Kidney (tissue), 14 donors: ENCODE results near the gene ACP2. TPM values are rescaled to one million over a fixed set of nuclear protein-coding genes. Genes with fewer than 3 reads are reported as not detected.

Source experiments
- DNase-seq, 5 donors: peaks; one replicate each; pipeline ENCODE4 v3.0.0-alpha.2; 2013 to 2020
- FAIRE-seq: peaks from 2 replicates; lab custom pipeline; 2012; peaks lifted over from hg19 to GRCh38; lab: Jason Lieb, UNC
- H3K27ac ChIP-seq, 2 donors: one replicate each; pipeline ENCODE4 v1.7.0; 2013; ENCODE audit warnings: low read depth in 2 of 2, low read length in 2 of 2, inconsistent platforms in 1 of 2
- H3K27me3 ChIP-seq: one replicate; pipeline ENCODE4 v1.7.1; 2013; ENCODE audit warnings: low read length, inconsistent platforms; ENCODE audit not compliant: control insufficient read depth, insufficient read depth
- H3K36me3 ChIP-seq, 3 donors: one replicate each; pipeline versions ENCODE4 v1.7.0 to v1.7.1; 2013; ENCODE audit warnings: low read length in 3 of 3, control low read depth in 1 of 3, inconsistent platforms in 1 of 3; ENCODE audit not compliant: insufficient read depth in 3 of 3, control insufficient read depth in 2 of 3
- H3K4me1 ChIP-seq, 3 donors: one replicate each; pipeline versions ENCODE4 v1.7.0 to v1.7.1; 2013; ENCODE audit warnings: low read length in 3 of 3, inconsistent platforms in 1 of 3, low read depth in 1 of 3; ENCODE audit not compliant: control insufficient read depth in 2 of 3, insufficient read depth in 2 of 3
- H3K4me3 ChIP-seq, 3 donors: one replicate each; pipeline versions ENCODE4 v1.7.0 to v1.8.1; 2013; ENCODE audit warnings: low read length in 3 of 3, control low read depth in 1 of 3, inconsistent platforms in 1 of 3
- H3K9ac ChIP-seq, 3 donors: one replicate each; pipeline versions ENCODE4 v1.7.0 to v1.7.1; 2013; ENCODE audit warnings: low read length in 3 of 3, control low read depth in 1 of 3, inconsistent platforms in 1 of 3
- H3K9me3 ChIP-seq, 3 donors: one replicate each; pipeline versions ENCODE4 v1.7.0 to v1.7.1; 2013; ENCODE audit warnings: low read length in 3 of 3, control low read depth in 1 of 3, inconsistent platforms in 1 of 3; ENCODE audit not compliant: control insufficient read depth in 2 of 3, insufficient read depth in 1 of 3
- intact Hi-C: fragments of 100-400 bp; cut with DNase I; formaldehyde crosslinking; loops from one replicate; pipeline ENCODE4 v1.11.1; 2022
- polyA plus RNA-seq: library from polyadenylated mRNA; stranded (reverse); fragments of 350-450 nt; fragmentation: Illumina TruSeq; extraction: RNeasy Lipid Tissue Mini Kit (QIAGEN cat#74804); gene quantifications from one replicate; pipeline ENCODE4 v1.2.3, GENCODE V29; 2014; ENCODE audit warnings: low read depth, low replicate concordance; ENCODE audit not compliant: insufficient read depth
- total RNA-seq: library from RNA; stranded (reverse); fragmentation: NEBNext Ultra II Directional; extraction: Animal tissue kit (Norgen Biotek cat#: 25700); gene quantifications from one replicate; pipeline ENCODE4 v1.2.1, GENCODE V29; 2021
- TF ChIP-seq, protein P1 (sequence below): IDR thresholded peaks from 3 replicates; pipeline ENCODE4 v1.5.1; 2012; ENCODE audit warnings: mild to moderate bottlenecking, moderate library complexity, borderline replicate concordance; ENCODE audit not compliant: insufficient read depth; ENCODE audit errors: extremely low read depth
- donor health status: control.
- donor health status: control.
- donor health status: control.
- donor health status: control.
- donor health status: control.
- donor health status: DM: yes; HTN: yes; CAD: no.
- donor health status: Normal renal cell carcinoma (clear cell type).

Gene ACP2
- total and polyA plus RNA-seq, 2 donors from 2014 or later, result 45.1 to 72.7 TPM

DNA sequence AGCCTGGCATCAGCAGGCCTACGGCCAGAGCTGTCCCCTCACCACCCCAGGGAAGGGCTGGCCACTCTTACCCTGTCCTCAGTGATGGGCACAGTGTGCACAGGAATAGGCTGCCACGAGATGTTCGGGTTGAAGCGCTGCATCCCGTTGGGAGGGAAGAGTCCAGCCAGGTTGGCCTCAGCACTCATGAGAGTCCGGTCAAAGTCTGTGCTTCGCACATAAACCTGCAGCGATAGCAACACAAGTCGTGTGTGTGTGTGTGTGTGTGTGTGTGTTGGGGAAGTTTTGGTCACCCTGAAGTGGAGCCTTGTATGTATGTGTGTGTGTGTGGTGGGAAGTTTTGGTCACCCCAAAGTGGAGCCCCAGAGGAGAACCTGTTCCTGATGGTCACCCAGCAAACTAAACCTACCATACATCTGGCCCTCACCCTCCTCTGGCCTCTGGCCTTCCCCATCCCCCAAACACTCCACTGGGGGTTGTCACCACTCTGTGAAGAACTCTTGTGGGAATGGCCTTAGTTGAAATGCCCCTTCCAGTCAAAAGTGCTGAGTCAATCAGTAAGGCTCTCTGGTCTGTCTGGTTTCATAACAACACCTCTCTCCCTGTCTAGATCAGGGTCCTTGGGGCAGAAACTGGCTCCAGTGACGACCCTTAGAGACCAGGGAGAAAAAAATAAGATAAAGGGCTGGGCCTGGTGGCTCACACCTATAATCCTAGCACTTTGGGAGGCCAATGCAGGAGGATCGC lies 2.8 kb downstream of the ACP2 start:
- H3K36me3 ChIP-seq, result peaks cover 10 to 39% (median 36%) of the 10 kb centered on the region in 3 donors
- intact Hi-C loops, result no loop called here
- peak overlapping the region in 1 of 2 donors; percentile 16 for H3K27ac ChIP-seq
- H3K9me3 ChIP-seq, result no peaks in the 10 kb centered on the region
- no peak for DNase-seq
- peaks cover 2 to 21% (median 9%) of the 10 kb centered on the region in 3 donors for H3K4me1 ChIP-seq
- no peak overlapping the region for H3K9ac ChIP-seq
- TF ChIP-seq, protein P1, sequence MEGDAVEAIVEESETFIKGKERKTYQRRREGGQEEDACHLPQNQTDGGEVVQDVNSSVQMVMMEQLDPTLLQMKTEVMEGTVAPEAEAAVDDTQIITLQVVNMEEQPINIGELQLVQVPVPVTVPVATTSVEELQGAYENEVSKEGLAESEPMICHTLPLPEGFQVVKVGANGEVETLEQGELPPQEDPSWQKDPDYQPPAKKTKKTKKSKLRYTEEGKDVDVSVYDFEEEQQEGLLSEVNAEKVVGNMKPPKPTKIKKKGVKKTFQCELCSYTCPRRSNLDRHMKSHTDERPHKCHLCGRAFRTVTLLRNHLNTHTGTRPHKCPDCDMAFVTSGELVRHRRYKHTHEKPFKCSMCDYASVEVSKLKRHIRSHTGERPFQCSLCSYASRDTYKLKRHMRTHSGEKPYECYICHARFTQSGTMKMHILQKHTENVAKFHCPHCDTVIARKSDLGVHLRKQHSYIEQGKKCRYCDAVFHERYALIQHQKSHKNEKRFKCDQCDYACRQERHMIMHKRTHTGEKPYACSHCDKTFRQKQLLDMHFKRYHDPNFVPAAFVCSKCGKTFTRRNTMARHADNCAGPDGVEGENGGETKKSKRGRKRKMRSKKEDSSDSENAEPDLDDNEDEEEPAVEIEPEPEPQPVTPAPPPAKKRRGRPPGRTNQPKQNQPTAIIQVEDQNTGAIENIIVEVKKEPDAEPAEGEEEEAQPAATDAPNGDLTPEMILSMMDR, result no peak
- H3K27me3 ChIP-seq, result no peaks in the 10 kb centered on the region
- no peak overlapping the region for H3K4me3 ChIP-seq
- FAIRE-seq, result no peak

DNA sequence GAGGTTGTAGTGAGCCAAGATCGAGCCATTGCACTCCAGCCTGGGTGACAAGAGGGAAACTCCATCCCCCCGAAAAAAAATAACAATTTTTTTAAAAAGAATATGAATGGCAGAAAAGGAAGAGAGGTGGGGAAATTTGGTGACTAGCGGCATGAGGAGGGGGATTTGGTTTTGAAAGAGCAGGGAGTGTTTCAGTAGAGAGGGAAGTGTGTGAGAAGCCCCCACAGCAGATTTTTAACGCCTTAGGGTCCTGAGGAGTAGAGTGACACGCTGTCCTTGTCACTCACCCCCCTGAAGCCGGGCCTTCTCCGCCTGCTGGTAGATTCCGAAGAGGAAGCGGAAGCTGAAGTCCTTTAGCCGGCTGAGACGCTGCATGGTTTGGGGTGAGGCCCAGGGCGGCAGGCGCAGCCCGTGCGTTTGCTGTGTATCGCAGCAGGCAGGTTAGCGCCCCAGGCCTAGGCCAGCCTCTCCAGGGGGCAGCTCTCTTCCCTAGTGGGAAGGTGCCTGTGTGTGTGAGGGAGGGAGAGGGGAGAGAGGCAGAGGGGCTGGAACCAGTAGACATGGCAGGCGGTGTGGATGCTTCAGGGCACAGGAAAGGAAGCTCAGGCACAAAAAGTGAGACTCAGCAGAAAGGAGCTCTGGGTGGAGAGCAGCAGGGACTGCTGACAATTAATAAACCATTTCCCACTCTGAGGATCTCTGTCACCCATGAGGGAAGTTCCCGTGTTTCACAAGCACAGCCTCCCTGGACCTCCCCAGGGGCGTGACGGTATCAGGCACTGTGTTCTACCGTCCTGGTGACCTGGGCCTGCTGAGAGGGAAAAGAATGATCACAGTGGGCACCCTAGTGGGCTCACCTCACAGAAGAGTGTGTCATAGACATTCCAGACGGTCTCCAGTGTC lies 3.9 kb downstream of the ACP2 start:
- peaks cover 2 to 21% (median 9%) of the 10 kb centered on the region in 3 donors for H3K4me1 ChIP-seq
- TF ChIP-seq, protein P1, result no peak
- H3K27ac ChIP-seq, result no peak overlapping the region
- no peak overlapping the region for H3K9ac ChIP-seq
- no peak overlapping the region for H3K4me3 ChIP-seq
- intact Hi-C loops, result no loop called here
- no peak for FAIRE-seq
- no peaks in the 10 kb centered on the region for H3K27me3 ChIP-seq
- H3K36me3 ChIP-seq, result peaks cover 10 to 45% (median 38%) of the 10 kb centered on the region in 3 donors
- H3K9me3 ChIP-seq, result no peaks in the 10 kb centered on the region
- no peak for DNase-seq

DNA sequence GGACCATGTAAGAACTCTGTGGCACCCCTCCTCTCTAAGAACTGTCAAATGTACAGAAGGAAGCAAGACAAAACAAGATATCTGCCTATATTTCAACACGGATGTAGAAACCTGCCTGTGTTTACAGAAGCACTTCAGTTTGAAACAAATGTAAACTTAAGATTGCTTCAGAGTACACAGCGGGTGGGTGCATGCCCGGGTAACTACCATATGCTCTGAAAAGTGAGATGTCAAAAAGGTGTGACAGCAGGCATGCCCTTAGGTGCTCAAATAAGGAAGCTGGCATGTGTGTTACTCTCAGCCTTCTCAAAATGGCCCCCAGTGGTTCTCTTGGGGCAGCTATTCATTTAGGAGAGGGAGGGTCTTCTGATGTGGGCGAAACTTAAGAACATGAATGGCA lies 5.2 kb downstream of the ACP2 start:
- Histone ChIP-seq H3K36me3 (peaks cover 10 to 56% (median 42%) of the 10 kb centered on the region in 3 donors), H3K4me3 (no peak overlapping the region), H3K9me3 (no peaks in the 10 kb centered on the region), H3K27me3 (no peaks in the 10 kb centered on the region), H3K4me1 (peaks cover 0 to 17% (median 9%) of the 10 kb centered on the region in 3 donors), H3K27ac (no peak overlapping the region), H3K9ac (no peak overlapping the region)
- FAIRE-seq (no peak), DNase-seq (no peak)
- TF ChIP-seq, protein P1, result no peak
- intact Hi-C loops, result no loop called here
